HG03196 (cell line): Measurements from ENCODE around the gene MAST4.
A peak's percentile ranks its signal among the peaks of the same experiment; 100 is the strongest.

Experiments
- ATAC-seq: cut with Tn5 transposase; IDR thresholded peaks from one replicate; pipeline ENCODE4 v1.9.1; 2021; ENCODE audit not compliant: unreplicated experiment

Gene MAST4

GRCh38 chr5:66830636-66831035 lies 234.4 kb downstream of the MAST4 start:
- no peak for ATAC-seq

GRCh38 chr5:66839636-66840185 lies 243.5 kb downstream of the MAST4 start:
- ATAC-seq, result no peak

- peak; percentile 99 for ATAC-seq
Observed at GRCh38 chr5:66840511-66841013, 244.4 kb downstream of the MAST4 start.

- no peak for ATAC-seq
Observed at GRCh38 chr5:66841264-66841663, 245.1 kb downstream of the MAST4 start.

- no peak for ATAC-seq
Observed at GRCh38 chr5:66842540-66842939, 246.3 kb downstream of the MAST4 start.

- no peak for ATAC-seq
Observed at GRCh38 chr5:66843065-66843464, 246.9 kb downstream of the MAST4 start.

- no peak for ATAC-seq
Observed at GRCh38 chr5:66848749-66849641, 252.8 kb downstream of the MAST4 start.

GRCh38 chr5:66849803-66850202 lies 253.6 kb downstream of the MAST4 start:
- no peak for ATAC-seq

- ATAC-seq, result no peak
Observed at GRCh38 chr5:66850354-66851075, 254.3 kb downstream of the MAST4 start.

- ATAC-seq, result no peak
Observed at GRCh38 chr5:66851306-66851705, 255.1 kb downstream of the MAST4 start.

- ATAC-seq, result no peak
Observed at GRCh38 chr5:66854416-66854815, 258.2 kb downstream of the MAST4 start.

- no peak for ATAC-seq
Observed at GRCh38 chr5:66856041-66856805, 260.0 kb downstream of the MAST4 start.

- ATAC-seq, result no peak
Observed at GRCh38 chr5:66859526-66859925, 263.3 kb downstream of the MAST4 start.

- ATAC-seq, result no peak
Observed at GRCh38 chr5:66860199-66860975, 264.2 kb downstream of the MAST4 start.

GRCh38 chr5:66861402-66861801 lies 265.2 kb downstream of the MAST4 start:
- ATAC-seq, result no peak

GRCh38 chr5:66862020-66862419 lies 265.8 kb downstream of the MAST4 start:
- ATAC-seq, result no peak

GRCh38 chr5:66863243-66864170 lies 267.3 kb downstream of the MAST4 start:
- no peak for ATAC-seq

GRCh38 chr5:66864240-66864884 lies 268.2 kb downstream of the MAST4 start:
- no peak for ATAC-seq
